K562 (cell line): ENCODE data around the gene HPS3. TPM values are rescaled to one million over a fixed set of nuclear protein-coding genes. Genes with fewer than 3 reads are reported as not detected.

ENCODE experiments used
- ATAC-seq: fragments of 200-7000 bp; cut with Tn5 transposase; 3 replicates; pipeline ENCODE4 v1.9.1; 2020; ENCODE audit warnings: moderate library complexity
- BruUV-seq: library from RNA; stranded (reverse); fragments of 400-500 nt; replicated peaks from 2 replicates; lab custom pipeline; 2021; lab: Mats Ljungman, UMichigan
- CTCF ChIA-PET: fragments of 300-600 bp; formaldehyde crosslinking; extraction: SDS; loops from one replicate; lab custom pipeline; 2021; ENCODE audit warnings: low intra/inter-chr PET ratio; lab: Yijun Ruan, JAX
- POLR2A ChIA-PET: fragments of 300-600, 350-650 bp; sonication (Branson Sonifier 250); formaldehyde crosslinking; extraction: SDS; loops from one replicate; lab custom pipeline; 2021; ENCODE audit warnings: antibody characterized with exemption, inconsistent platforms; lab: Yijun Ruan, JAX
- DNase-seq, 4 experiments: peaks; one replicate each; pipeline versions ENCODE4 v3.0.0 to v3.0.0-alpha.2; 2011 to 2018; ENCODE audit warnings: low spot score in 3 of 4, mixed read lengths in 3 of 4; ENCODE audit errors: extremely low read depth in 1 of 4
- FAIRE-seq: peaks from 2 replicates; lab custom pipeline; 2011; peaks lifted over from hg19 to GRCh38; lab: Jason Lieb, UNC
- H2AFZ ChIP-seq: 2 replicates; pipeline ENCODE4 v1.6.0; 2011; ENCODE audit warnings: low read depth, low read length, control low read depth, inconsistent platforms
- H3K27ac ChIP-seq: fragments of 200-600 bp; 3 replicates; pipeline ENCODE4 v1.8.0; 2011; ENCODE audit warnings: low read depth, mild to moderate bottlenecking, control low read depth, inconsistent platforms, low read length, moderate library complexity, mixed read lengths; ENCODE audit errors: extremely low read depth
- H3K27me3 ChIP-seq, 2 experiments: fragments of 300-600 bp in 1 of 2; 2 replicates in 1 of 2; 3 replicates in 1 of 2; pipeline versions ENCODE4 v1.6.0 to v1.8.0; 2011; ENCODE audit warnings: inconsistent platforms in 2 of 2, low read length in 2 of 2, mild to moderate bottlenecking in 1 of 2, mixed read lengths in 1 of 2, moderate library complexity in 1 of 2; ENCODE audit not compliant: control insufficient read depth in 2 of 2, insufficient read depth in 2 of 2
- H3K36me3 ChIP-seq: fragments of 300-600 bp; 3 replicates; pipeline ENCODE4 v1.8.0; 2011; ENCODE audit warnings: mild to moderate bottlenecking, low read length, inconsistent platforms; ENCODE audit not compliant: control insufficient read depth, insufficient read depth
- H3K4me1 ChIP-seq, 2 experiments: fragments of 200-600 bp in 1 of 2; replicated peaks in 1 of 2; 2 replicates in 1 of 2; 3 replicates in 1 of 2; pipeline versions ENCODE4 v1.5.1 to v1.8.0; 2011; ENCODE audit warnings: inconsistent platforms in 2 of 2, low read length in 2 of 2, mild to moderate bottlenecking in 1 of 2, mixed read lengths in 1 of 2, moderate library complexity in 1 of 2; ENCODE audit not compliant: control insufficient read depth in 2 of 2, insufficient read depth in 2 of 2
- H3K4me2 ChIP-seq: 2 replicates; pipeline ENCODE4 v1.6.1; 2011; ENCODE audit warnings: low read length, control low read depth, inconsistent platforms, mixed read lengths; ENCODE audit not compliant: insufficient read depth
- H3K4me3 ChIP-seq: fragments of 200-600 bp; sonication (generic), shearing (Covaris generic); 2 replicates; pipeline ENCODE4 v1.5.1; 2016; ENCODE audit warnings: control low read depth, inconsistent platforms
- H3K79me2 ChIP-seq: fragments of 200-600 bp; 3 replicates; pipeline ENCODE4 v1.8.0; 2011; ENCODE audit warnings: low read length, inconsistent platforms; ENCODE audit not compliant: control insufficient read depth, insufficient read depth
- H3K9ac ChIP-seq, 2 experiments: 2 replicates each; pipeline versions ENCODE4 v1.6.0 to v1.6.1; 2011; ENCODE audit warnings: low read depth in 2 of 2, low read length in 2 of 2, control low read depth in 1 of 2, inconsistent platforms in 1 of 2, mild to moderate bottlenecking in 1 of 2, mixed read lengths in 1 of 2; ENCODE audit not compliant: insufficient read depth in 1 of 2
- H3K9me1 ChIP-seq: one replicate; pipeline ENCODE4 v1.6.0; 2011; ENCODE audit warnings: inconsistent platforms, mild to moderate bottlenecking, low read length, moderate library complexity; ENCODE audit not compliant: control insufficient read depth, insufficient read depth
- H3K9me3 ChIP-seq: replicated peaks from 2 replicates; pipeline ENCODE4 v1.5.1; 2011; ENCODE audit warnings: low read depth, low read length, inconsistent platforms; ENCODE audit not compliant: control insufficient read depth, insufficient read depth
- H4K20me1 ChIP-seq: replicated peaks from 2 replicates; pipeline ENCODE4 v1.6.1; 2011; ENCODE audit warnings: low read length, inconsistent platforms, mixed read lengths; ENCODE audit not compliant: control insufficient read depth, insufficient read depth
- BRCA1 ChIP-seq, 2 experiments: fragments of 450-650 bp in 1 of 2; sonication (generic) in 1 of 2; formaldehyde crosslinking in 1 of 2; IDR thresholded peaks; 2 replicates each; pipeline versions ENCODE4 v1.5.0 to v1.6.1; 2017 to 2020; ENCODE audit warnings: mild to moderate bottlenecking in 1 of 2, missing genetic modification reagents in 1 of 2
- POLR2AphosphoS5 ChIP-seq: IDR thresholded peaks from 2 replicates; pipeline ENCODE4 v1.6.1; 2011; ENCODE audit warnings: mild to moderate bottlenecking, low read depth, low read length, moderate library complexity; ENCODE audit not compliant: control insufficient read depth, insufficient read depth
- ZNF561 ChIP-seq: fragments of 450-650 bp; formaldehyde crosslinking; conservative IDR thresholded peaks from 2 replicates; pipeline ENCODE4 v1.4.0; 2020; ENCODE audit warnings: mild to moderate bottlenecking, moderate library complexity
- ZNF707 ChIP-seq: fragments of 250-450 bp; sonication (Bioruptor Pico); conservative IDR thresholded peaks from 2 replicates; pipeline ENCODE4 v1.8.0; 2022; ENCODE audit warnings: inconsistent platforms, mild to moderate bottlenecking, moderate library complexity
- WGBS: fragments of 100-300 bp; shearing (Covaris generic); methylation state at CpG from one replicate; pipeline ENCODE4 v1.1.6; 2016; ENCODE audit warnings: low coverage, mixed read lengths; ENCODE audit not compliant: insufficient coverage; ENCODE audit errors: missing lambda C conversion rate; 5-methylcytosine and 5-hydroxymethylcytosine counted together
- in situ Hi-C: fragments of 300-500 bp; cut with MboI; formaldehyde crosslinking; loops from 4 replicates; pipeline ENCODE4 v1.15.0; 2018; ENCODE audit warnings: inconsistent platforms, mixed read lengths
- intact Hi-C: fragments of 100-400 bp; cut with micrococcal nuclease; formaldehyde crosslinking; loops from 2 replicates; pipeline ENCODE4 v1.14.2; 2022
- polyA plus RNA-seq, 8 experiments: library from polyadenylated mRNA; depleted of rRNA in 4 of 8; stranded (reverse) in 5 of 8; unstranded in 3 of 8; fragments of >200 nt; fragmentation: Nextera tagmentation in 2 of 8; fragmentation: Illumina TruSeq in 1 of 8; extraction: Ambion mirVana in 2 of 8; extraction: Trizol in 1 of 8; gene quantifications; 2 replicates each; pipeline versions ENCODE4 v1.2.1 to v1.2.3, GENCODE V29; 2011 to 2014; ENCODE audit warnings: inconsistent platforms in 1 of 8, missing spikeins in 1 of 8
- total RNA-seq, 7 experiments: library from RNA; depleted of rRNA in 6 of 7; stranded (reverse); fragments of >200 nt in 6 of 7; fragmentation: Illumina TruSeq in 2 of 7; extraction: Trizol in 2 of 7; gene quantifications; 2 replicates each; pipeline versions ENCODE4 v1.2.1 to v1.2.3, GENCODE V29; 2011 to 2021; ENCODE audit warnings: low replicate concordance in 1 of 7
- TF ChIP-seq, protein P1 (sequence below), 2 experiments: fragments of 450-650 bp; IDR thresholded peaks; 2 replicates each; pipeline ENCODE4 v1.6.1; 2016

Gene HPS3
- total and polyA plus RNA-seq, 9 of the 15 experiments (the other 6 are each of a cell fraction or from before 2014, with no cell fraction given), result 1.2 to 11.3 (median 7.6) TPM

DNA sequence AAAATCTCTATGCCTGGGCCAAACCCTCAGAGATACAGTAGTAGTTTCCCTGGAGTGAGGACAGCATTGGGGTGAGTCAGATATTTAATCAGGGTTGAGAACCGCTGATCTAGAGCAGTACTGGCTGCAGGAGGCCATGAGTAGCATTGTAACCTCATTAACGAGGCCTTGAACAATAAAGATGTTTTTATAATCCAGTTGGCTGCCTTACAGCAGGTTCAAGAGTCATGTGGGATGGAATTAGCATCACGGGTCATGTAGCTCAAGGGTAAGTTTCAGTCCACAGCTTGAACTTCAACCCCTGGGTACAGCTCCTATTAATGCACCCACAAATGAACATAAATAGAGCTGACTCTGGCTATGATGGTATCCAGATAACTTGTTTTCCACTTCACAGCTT is 5.1 kb downstream of the HPS3 start:
- TF ChIP-seq, protein P1, sequence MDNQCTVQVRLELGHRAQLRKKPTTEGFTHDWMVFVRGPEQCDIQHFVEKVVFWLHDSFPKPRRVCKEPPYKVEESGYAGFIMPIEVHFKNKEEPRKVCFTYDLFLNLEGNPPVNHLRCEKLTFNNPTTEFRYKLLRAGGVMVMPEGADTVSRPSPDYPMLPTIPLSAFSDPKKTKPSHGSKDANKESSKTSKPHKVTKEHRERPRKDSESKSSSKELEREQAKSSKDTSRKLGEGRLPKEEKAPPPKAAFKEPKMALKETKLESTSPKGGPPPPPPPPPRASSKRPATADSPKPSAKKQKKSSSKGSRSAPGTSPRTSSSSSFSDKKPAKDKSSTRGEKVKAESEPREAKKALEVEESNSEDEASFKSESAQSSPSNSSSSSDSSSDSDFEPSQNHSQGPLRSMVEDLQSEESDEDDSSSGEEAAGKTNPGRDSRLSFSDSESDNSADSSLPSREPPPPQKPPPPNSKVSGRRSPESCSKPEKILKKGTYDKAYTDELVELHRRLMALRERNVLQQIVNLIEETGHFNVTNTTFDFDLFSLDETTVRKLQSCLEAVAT (IDR thresholded peaks at IDR 0.05), result no peak
- CTCF ChIA-PET, result no interaction called here
- Histone ChIP-seq H3K9me3 (no peaks in the 10 kb centered on the region), H4K20me1 (no peaks in the 10 kb centered on the region), H3K79me2 (peaks cover 8% of the 10 kb centered on the region; the same call in 1 of the 3 replicates), H3K27ac (no peak overlapping the region), H3K4me3 (no peak overlapping the region), H3K27me3 (no peaks in the 10 kb centered on the region), H3K9me1 (no peaks in the 10 kb centered on the region), H3K36me3 (no peaks in the 10 kb centered on the region), H2AFZ (no peak overlapping the region), H3K4me1 (peaks cover 0 to 7% of the 10 kb centered on the region in 2 experiments; a peak in 3 of 5 replicates), H3K4me2 (no peak overlapping the region), H3K9ac (no peak overlapping the region)
- FAIRE-seq (no peak), ATAC-seq (no peak), DNase-seq (no peak)
- WGBS, result 36% methylated on average over 3 of the region's 3 CpGs
- in situ Hi-C loops (no loop called here), intact Hi-C loops (no loop called here)
- POLR2A ChIA-PET, result no interaction called here
- BruUV-seq, result no TSS peak

DNA sequence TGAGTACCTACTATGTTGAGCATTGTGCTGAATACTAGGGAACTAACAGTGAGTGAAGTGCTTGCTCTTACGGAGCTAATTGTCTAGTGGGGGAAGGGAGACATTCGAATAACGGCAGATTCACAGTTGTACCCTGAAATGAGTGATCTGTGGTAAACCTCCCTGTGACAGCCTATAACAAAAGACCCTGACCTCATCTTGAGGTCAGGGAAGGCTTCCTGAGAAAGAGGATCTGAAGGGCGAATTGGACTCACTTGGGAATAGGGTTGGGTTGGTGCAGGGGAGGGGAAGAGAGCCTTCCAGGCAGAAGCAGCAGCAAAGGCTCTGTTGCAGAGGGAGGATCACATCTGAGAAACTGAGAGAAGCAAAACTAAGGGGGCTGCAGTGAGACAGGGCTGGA is 13.2 kb downstream of the HPS3 start:
- ChIA-PET POLR2A (interaction anchor here (0.6 kb wide), 1 partner anchor 192 kb away, joined by 4 read pairs; no protein-coding TSS in a partner anchor), CTCF (no interaction called here)
- FAIRE-seq (no peak), DNase-seq (no peak), ATAC-seq (no peak)
- Histone ChIP-seq H3K4me2 (no peak overlapping the region), H3K36me3 (no peaks in the 10 kb centered on the region), H2AFZ (no peak overlapping the region), H3K27ac (no peak overlapping the region), H3K79me2 (no peaks in the 10 kb centered on the region), H4K20me1 (no peaks in the 10 kb centered on the region), H3K4me1 (no peaks in the 10 kb centered on the region), H3K9me3 (no peaks in the 10 kb centered on the region), H3K27me3 (no peaks in the 10 kb centered on the region), H3K9me1 (no peaks in the 10 kb centered on the region), H3K4me3 (no peak overlapping the region), H3K9ac (no peak overlapping the region)
- TF ChIP-seq ZNF707, result no peak
- no peak for TF ChIP-seq ZNF561 (CRISPR knock-in tag)
- TF ChIP-seq POLR2AphosphoS5, result no peak
- no peak for TF ChIP-seq BRCA1 (IDR thresholded peaks at IDR 0.05)
- no peak for TF ChIP-seq BRCA1 (CRISPR knock-in tag; IDR thresholded peaks at IDR 0.05)
- BruUV-seq, result no TSS peak
- in situ Hi-C loops, result no loop called here
- 75% methylated on average over 4 of the region's 4 CpGs for WGBS
- intact Hi-C loops, result no loop called here
